Hematopoietic multipotent progenitor cell (in vitro differentiated cells): Measurements from ENCODE around the gene AFAP1L1. TPM values are rescaled to one million over a fixed set of nuclear protein-coding genes. Genes with fewer than 3 reads are reported as not detected.

Experiments
- DNase-seq, 3 donors: peaks; one replicate each; pipeline ENCODE4 v3.0.0-alpha.2; 2011 to 2015; ENCODE audit warnings: low read depth in 2 of 3, low spot score in 2 of 3
- total RNA-seq: library from RNA; depleted of rRNA; stranded (reverse); fragments of >200 nt; gene quantifications from one replicate; pipeline ENCODE4 v1.2.3, GENCODE V29; 2012

Gene AFAP1L1
- total RNA-seq, 1 donor, result 1.9 TPM

- DNase-seq, result peak in 1 of 3 donors; percentile 59
Observed at GRCh38 chr5:149310947-149311658, 39.4 kb downstream of the AFAP1L1 start.

GRCh38 chr5:149313151-149313841, 41.6 kb downstream of the AFAP1L1 start:
- DNase-seq, result no peak

GRCh38 chr5:149314571-149315111, 43.0 kb downstream of the AFAP1L1 start:
- no peak for DNase-seq

GRCh38 chr5:149315753-149316152, 44.1 kb downstream of the AFAP1L1 start:
- DNase-seq, result no peak

- peak in 2 of 3 donors; percentile 34 to 59 for DNase-seq
Observed at GRCh38 chr5:149317281-149318048, 45.8 kb downstream of the AFAP1L1 start.

GRCh38 chr5:149319174-149319573, 47.5 kb downstream of the AFAP1L1 start:
- DNase-seq, result no peak

- peak in 2 of 3 donors; percentile 40 to 77 for DNase-seq
Observed at GRCh38 chr5:149320791-149321330, 49.2 kb downstream of the AFAP1L1 start.

GRCh38 chr5:149322518-149322917, 50.9 kb downstream of the AFAP1L1 start:
- no peak for DNase-seq

GRCh38 chr5:149323210-149323609, 51.6 kb downstream of the AFAP1L1 start:
- no peak for DNase-seq

- DNase-seq, result no peak
Observed at GRCh38 chr5:149323621-149324205, 52.1 kb downstream of the AFAP1L1 start.

- DNase-seq, result no peak
Observed at GRCh38 chr5:149324641-149325040, 53.0 kb downstream of the AFAP1L1 start.

GRCh38 chr5:149325166-149325735, 53.6 kb downstream of the AFAP1L1 start:
- DNase-seq, result no peak

GRCh38 chr5:149325894-149326293, 54.2 kb downstream of the AFAP1L1 start:
- DNase-seq, result no peak

- DNase-seq, result no peak
Observed at GRCh38 chr5:149326611-149327010, 55.0 kb downstream of the AFAP1L1 start.

- DNase-seq, result no peak
Observed at GRCh38 chr5:149328177-149328576, 56.5 kb downstream of the AFAP1L1 start.

GRCh38 chr5:149333711-149334443, 62.2 kb downstream of the AFAP1L1 start:
- DNase-seq, result no peak

GRCh38 chr5:149337736-149338135, 66.1 kb downstream of the AFAP1L1 start:
- no peak for DNase-seq

GRCh38 chr5:149338364-149338763, 66.7 kb downstream of the AFAP1L1 start:
- DNase-seq, result no peak

GRCh38 chr5:149340920-149341319, 69.3 kb downstream of the AFAP1L1 start:
- DNase-seq, result no peak
